SJSA1 (cell line): ENCODE measurements around the gene TRIP13. TPM values are rescaled to one million over a fixed set of nuclear protein-coding genes. Genes with fewer than 3 reads are reported as not detected.
"Not testable (repeated sequence)": the region's sequence is repeated elsewhere in the genome, so short reads cannot be mapped to it uniquely, and the experiment has no call there.

Source experiments
- DNase-seq, 2 experiments: peaks; one replicate each; pipeline ENCODE4 v3.0.0-alpha.2; 2015 to 2020; ENCODE audit warnings: low spot score in 2 of 2, low read depth in 1 of 2
- H3K27ac ChIP-seq: fragments of 250-450 bp; sonication (Bioruptor Pico); 2 replicates; pipeline ENCODE4 v1.5.1; 2020; ENCODE audit warnings: mild to moderate bottlenecking, moderate library complexity
- H3K27me3 ChIP-seq: fragments of 250-450 bp; sonication (Bioruptor Pico); replicated peaks from 2 replicates; pipeline ENCODE4 v1.5.1; 2020; ENCODE audit warnings: mild to moderate bottlenecking, moderate library complexity
- H3K36me3 ChIP-seq: fragments of 250-450 bp; sonication (Bioruptor Pico); 2 replicates; pipeline ENCODE4 v1.5.1; 2020; ENCODE audit warnings: mild to moderate bottlenecking
- H3K4me1 ChIP-seq: fragments of 250-450 bp; sonication (Bioruptor Pico); replicated peaks from 2 replicates; pipeline ENCODE4 v1.6.1; 2021; ENCODE audit warnings: mild to moderate bottlenecking
- H3K4me3 ChIP-seq: fragments of 250-450 bp; sonication (Bioruptor Pico); 2 replicates; pipeline ENCODE4 v1.5.1; 2020; ENCODE audit warnings: mild to moderate bottlenecking
- H3K9me3 ChIP-seq: fragments of 250-450 bp; sonication (Bioruptor Pico); replicated peaks from 2 replicates; pipeline ENCODE4 v1.5.1; 2020; ENCODE audit warnings: mild to moderate bottlenecking
- total RNA-seq: library from RNA; depleted of rRNA; stranded (reverse); fragments of >200 nt; shearing (Covaris generic); gene quantifications from 2 replicates; pipeline ENCODE4 v1.2.3, GENCODE V29; 2014

TRIP13 gene
- total RNA-seq, 1 experiment from 2014 or later: 108 TPM

DNA sequence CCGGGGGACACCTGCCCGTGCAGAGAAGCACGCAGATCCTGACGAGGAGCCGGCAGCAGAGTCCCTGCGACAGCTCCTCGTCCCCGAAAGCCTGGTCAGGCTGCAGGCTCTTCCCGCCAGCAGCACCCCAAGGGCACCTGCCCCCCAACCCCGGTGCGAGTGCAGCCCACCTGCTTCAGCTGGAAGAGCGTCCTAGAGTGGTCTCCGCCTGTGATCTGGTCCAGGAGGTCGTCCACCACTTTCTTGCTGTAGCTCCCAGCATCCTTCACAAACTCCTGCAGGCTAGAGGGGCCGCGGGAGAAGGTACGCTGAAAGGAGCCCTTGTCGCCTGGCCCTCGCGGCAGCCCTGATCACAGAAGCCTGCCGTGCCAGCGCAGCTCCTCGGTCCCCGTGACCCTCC, 16.8 kb upstream of the TRIP13 start:
- no peaks in the 10 kb centered on the region for H3K4me1 ChIP-seq
- no peaks in the 10 kb centered on the region for H3K9me3 ChIP-seq
- H3K27me3 ChIP-seq: no peaks in the 10 kb centered on the region
- H3K4me3 ChIP-seq: no peak overlapping the region
- no peak overlapping the region for H3K27ac ChIP-seq
- H3K36me3 ChIP-seq: peaks cover 79% of the 10 kb centered on the region
- DNase-seq: no peak

GRCh38 chr5:876398-877365, 16.0 kb upstream of the TRIP13 start:
- no peak overlapping the region for H3K4me3 ChIP-seq
- H3K27ac ChIP-seq: no peak overlapping the region
- H3K4me1 ChIP-seq: no peaks in the 10 kb centered on the region
- H3K27me3 ChIP-seq: no peaks in the 10 kb centered on the region
- DNase-seq: no peak
- peaks cover 79% of the 10 kb centered on the region for H3K36me3 ChIP-seq
- no peaks in the 10 kb centered on the region for H3K9me3 ChIP-seq

DNA sequence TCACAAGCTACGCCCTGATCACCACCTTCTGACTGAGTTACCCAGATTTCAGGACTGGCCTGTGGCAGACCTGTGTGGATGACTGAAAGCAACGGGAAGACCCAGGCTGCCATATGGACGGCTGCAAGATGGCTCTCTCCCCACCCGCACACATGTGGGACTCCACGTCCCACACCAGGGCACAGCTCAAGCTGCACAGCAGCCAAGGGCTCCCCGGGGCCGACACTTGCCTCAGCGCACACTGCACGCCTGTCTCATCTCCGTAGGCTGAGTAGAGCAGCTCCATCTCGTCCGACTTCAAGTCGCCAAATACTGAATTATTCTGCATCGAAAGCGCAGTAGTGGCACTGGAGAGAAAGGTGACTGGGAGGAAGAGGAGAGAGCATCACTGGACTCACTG, 14.6 kb upstream of the TRIP13 start:
- H3K36me3 ChIP-seq: peaks cover 79% of the 10 kb centered on the region
- no peaks in the 10 kb centered on the region for H3K4me1 ChIP-seq
- no peak overlapping the region for H3K27ac ChIP-seq
- no peak for DNase-seq
- no peak overlapping the region for H3K4me3 ChIP-seq
- no peaks in the 10 kb centered on the region for H3K27me3 ChIP-seq
- no peaks in the 10 kb centered on the region for H3K9me3 ChIP-seq

DNA sequence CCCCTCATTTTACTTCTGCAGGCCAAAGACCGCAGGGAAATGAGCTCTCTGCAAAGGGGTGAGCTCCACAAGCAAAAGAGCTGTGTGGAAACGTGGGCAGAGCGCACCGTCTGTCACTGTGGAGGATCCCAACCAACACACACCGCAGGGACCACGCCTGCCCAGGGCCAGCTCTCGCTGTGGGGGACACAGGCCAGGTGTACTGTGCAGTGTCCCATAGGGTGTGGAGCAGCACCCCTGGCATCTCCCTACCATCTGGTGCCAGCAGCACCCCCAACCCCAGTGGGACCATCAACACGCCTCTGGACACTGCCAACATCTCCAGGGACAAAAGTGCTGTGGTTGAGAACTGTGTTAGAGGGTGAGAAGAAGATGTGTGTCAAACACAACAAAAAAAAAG, 14.0 kb upstream of the TRIP13 start:
- not testable (repeated sequence) for H3K4me3 ChIP-seq, H3K9me3 ChIP-seq, H3K4me1 ChIP-seq, DNase-seq, H3K27ac ChIP-seq, H3K27me3 ChIP-seq
- H3K36me3 ChIP-seq: peaks cover 79% of the 10 kb centered on the region

DNA sequence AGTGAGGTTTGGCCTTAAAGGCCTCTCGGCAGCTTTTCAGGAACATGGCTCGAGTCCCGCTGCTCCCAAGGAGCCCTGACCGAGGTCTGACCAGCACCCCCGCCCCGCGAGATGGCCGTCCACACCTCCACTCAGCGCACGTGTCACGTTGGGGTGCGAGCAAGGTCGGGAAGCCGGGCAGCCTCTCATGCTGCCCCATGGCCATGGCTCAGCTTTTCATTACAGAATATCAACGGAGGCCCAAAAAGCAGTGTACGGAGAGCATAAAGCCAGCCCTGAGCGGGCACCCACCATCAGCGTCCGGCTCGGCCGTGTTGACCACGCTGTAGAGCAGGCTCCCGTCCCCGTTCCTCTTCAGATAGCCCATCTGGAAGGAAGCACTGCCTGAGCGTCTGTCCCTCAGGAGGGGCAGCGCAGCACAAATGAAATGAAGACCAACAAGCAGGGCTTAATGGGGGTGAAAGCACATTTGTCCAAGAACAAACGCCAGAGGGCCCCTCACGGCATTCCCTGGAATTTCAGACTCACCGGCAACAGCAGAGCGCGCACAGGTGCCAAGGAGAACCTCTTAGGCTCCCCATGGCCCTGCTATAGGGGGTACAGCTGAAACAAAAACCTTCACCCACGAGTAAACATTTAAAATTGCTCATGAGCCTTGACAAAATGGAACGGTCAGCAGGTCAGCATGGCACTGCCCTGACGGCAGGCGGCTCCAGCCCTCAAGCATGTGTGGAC, 11.7 kb upstream of the TRIP13 start:
- Histone ChIP-seq H3K4me1 (no peaks in the 10 kb centered on the region), H3K27ac (no peak overlapping the region), H3K27me3 (no peaks in the 10 kb centered on the region), H3K36me3 (peaks cover 79% of the 10 kb centered on the region), H3K9me3 (no peaks in the 10 kb centered on the region), H3K4me3 (no peak overlapping the region)
- DNase-seq: no peak

DNA sequence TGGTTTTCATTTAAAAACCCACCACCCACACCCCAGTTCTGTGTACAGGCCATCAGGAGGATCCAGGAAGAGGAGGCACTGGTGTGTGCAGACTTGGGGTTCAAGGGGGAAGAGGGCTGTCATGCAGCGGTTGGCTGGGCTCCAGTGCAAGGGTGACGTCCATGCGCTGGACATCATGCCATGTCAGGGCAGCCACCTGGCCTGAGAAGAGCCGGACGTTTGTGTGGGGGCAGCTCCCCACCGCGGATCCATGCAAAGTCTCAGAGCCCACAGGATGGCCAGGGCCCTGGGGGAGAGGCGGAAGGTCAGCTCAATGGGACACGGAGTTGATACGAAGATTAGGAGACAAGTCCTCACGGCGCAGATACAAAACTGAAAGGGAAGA, 11.1 kb upstream of the TRIP13 start:
- no peak overlapping the region for H3K27ac ChIP-seq
- H3K4me3 ChIP-seq: no peak overlapping the region
- H3K36me3 ChIP-seq: peaks cover 79% of the 10 kb centered on the region
- no peaks in the 10 kb centered on the region for H3K9me3 ChIP-seq
- no peak for DNase-seq
- no peaks in the 10 kb centered on the region for H3K4me1 ChIP-seq
- H3K27me3 ChIP-seq: no peaks in the 10 kb centered on the region

- DNase-seq: no peak
- peaks cover 79% of the 10 kb centered on the region for H3K36me3 ChIP-seq
- H3K9me3 ChIP-seq: no peaks in the 10 kb centered on the region
- H3K4me3 ChIP-seq: no peak overlapping the region
- no peak overlapping the region for H3K27ac ChIP-seq
- H3K4me1 ChIP-seq: no peaks in the 10 kb centered on the region
- H3K27me3 ChIP-seq: no peaks in the 10 kb centered on the region
Measured at GRCh38 chr5:882253-883183, 10.2 kb upstream of the TRIP13 start.

- DNase-seq: no peak
- H3K4me3 ChIP-seq: no peak overlapping the region
- no peak overlapping the region for H3K27ac ChIP-seq
- no peaks in the 10 kb centered on the region for H3K4me1 ChIP-seq
- no peaks in the 10 kb centered on the region for H3K9me3 ChIP-seq
- H3K27me3 ChIP-seq: no peaks in the 10 kb centered on the region
- H3K36me3 ChIP-seq: peaks cover 82% of the 10 kb centered on the region
Measured at GRCh38 chr5:883475-884181, 9.1 kb upstream of the TRIP13 start.

- H3K9me3 ChIP-seq: no peaks in the 10 kb centered on the region
- peaks cover 91% of the 10 kb centered on the region for H3K36me3 ChIP-seq
- no peaks in the 10 kb centered on the region for H3K27me3 ChIP-seq
- no peak for DNase-seq
- no peak overlapping the region for H3K4me3 ChIP-seq
- no peak overlapping the region for H3K27ac ChIP-seq
- H3K4me1 ChIP-seq: no peaks in the 10 kb centered on the region
Measured at GRCh38 chr5:884345-885126, 8.1 kb upstream of the TRIP13 start.

- Histone ChIP-seq H3K27ac (no peak overlapping the region), H3K36me3 (peaks cover 97% of the 10 kb centered on the region), H3K27me3 (no peaks in the 10 kb centered on the region), H3K9me3 (no peaks in the 10 kb centered on the region), H3K4me1 (no peaks in the 10 kb centered on the region), H3K4me3 (no peak overlapping the region)
- DNase-seq: no peak
Measured at GRCh38 chr5:885127-885442, 7.6 kb upstream of the TRIP13 start.

DNA sequence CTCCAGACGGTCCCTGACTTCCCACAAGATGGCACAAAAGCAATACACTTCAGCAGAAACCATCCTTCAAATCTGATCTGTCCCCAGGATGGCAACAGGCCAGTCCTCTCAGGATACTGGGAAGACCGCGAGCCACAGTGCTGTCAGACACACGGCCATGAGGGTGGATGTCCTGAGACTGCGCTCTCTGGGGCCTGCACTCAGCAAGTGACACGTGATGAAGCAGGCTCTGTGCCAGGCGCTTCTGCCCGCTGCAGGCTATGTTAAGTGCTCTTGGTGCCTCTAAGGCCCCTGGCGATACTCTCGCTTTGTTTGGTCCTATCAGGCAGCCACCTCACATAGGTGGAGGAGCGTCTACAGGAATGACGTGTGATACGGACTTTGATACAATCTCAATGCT, 7.2 kb upstream of the TRIP13 start:
- no peaks in the 10 kb centered on the region for H3K9me3 ChIP-seq
- peaks cover 100% of the 10 kb centered on the region for H3K36me3 ChIP-seq
- H3K27me3 ChIP-seq: no peaks in the 10 kb centered on the region
- DNase-seq: no peak
- no peak overlapping the region for H3K4me3 ChIP-seq
- no peak overlapping the region for H3K27ac ChIP-seq
- H3K4me1 ChIP-seq: no peaks in the 10 kb centered on the region

DNA sequence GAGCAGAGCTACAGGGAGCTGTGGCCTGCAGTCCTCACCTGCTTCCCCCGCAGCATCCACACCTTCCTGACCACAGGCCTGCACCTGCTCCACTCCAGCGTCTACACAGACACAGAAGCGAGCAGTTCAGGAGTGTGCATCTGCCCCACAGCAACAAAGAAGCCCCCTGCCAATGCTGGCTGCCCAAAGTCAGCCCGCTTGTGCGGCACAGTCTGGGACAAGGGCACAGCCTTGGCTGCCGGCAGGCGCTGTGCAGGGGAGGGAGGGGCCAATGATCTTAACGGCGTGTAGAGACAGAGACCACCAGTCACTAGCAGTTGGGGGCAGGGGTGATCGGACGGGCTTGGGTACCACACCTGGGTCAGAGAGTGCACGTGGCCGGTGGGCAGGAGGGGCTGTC, 6.6 kb upstream of the TRIP13 start:
- Histone ChIP-seq H3K4me1 (peaks cover under 1% of the 10 kb centered on the region), H3K27ac (no peak overlapping the region), H3K36me3 (peaks cover 100% of the 10 kb centered on the region), H3K27me3 (no peaks in the 10 kb centered on the region), H3K4me3 (no peak overlapping the region), H3K9me3 (no peaks in the 10 kb centered on the region)
- DNase-seq: no peak
